Mammary epithelial cell (primary cell): ENCODE measurements around the gene CERS5.

Experiments used
- EZH2 ChIP-seq: IDR thresholded peaks from 2 replicates; pipeline ENCODE4 v1.6.1; 2012; ENCODE audit warnings: low read length, inconsistent platforms, borderline replicate concordance
- TF ChIP-seq, protein P1 (sequence below), 2 donors: IDR thresholded peaks in 1 of 2; conservative IDR thresholded peaks in 1 of 2; 2 replicates each; pipeline ENCODE4 v1.5.1; 2011 to 2012; ENCODE audit warnings: inconsistent platforms in 2 of 2, low read length in 2 of 2, mild to moderate bottlenecking in 2 of 2, control low read depth in 1 of 2, low read depth in 1 of 2; ENCODE audit not compliant: insufficient read depth in 1 of 2; ENCODE audit errors: extremely low read depth in 1 of 2

- TF ChIP-seq, protein P1, sequence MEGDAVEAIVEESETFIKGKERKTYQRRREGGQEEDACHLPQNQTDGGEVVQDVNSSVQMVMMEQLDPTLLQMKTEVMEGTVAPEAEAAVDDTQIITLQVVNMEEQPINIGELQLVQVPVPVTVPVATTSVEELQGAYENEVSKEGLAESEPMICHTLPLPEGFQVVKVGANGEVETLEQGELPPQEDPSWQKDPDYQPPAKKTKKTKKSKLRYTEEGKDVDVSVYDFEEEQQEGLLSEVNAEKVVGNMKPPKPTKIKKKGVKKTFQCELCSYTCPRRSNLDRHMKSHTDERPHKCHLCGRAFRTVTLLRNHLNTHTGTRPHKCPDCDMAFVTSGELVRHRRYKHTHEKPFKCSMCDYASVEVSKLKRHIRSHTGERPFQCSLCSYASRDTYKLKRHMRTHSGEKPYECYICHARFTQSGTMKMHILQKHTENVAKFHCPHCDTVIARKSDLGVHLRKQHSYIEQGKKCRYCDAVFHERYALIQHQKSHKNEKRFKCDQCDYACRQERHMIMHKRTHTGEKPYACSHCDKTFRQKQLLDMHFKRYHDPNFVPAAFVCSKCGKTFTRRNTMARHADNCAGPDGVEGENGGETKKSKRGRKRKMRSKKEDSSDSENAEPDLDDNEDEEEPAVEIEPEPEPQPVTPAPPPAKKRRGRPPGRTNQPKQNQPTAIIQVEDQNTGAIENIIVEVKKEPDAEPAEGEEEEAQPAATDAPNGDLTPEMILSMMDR (conservative IDR thresholded peaks at IDR 0.05 in 1 of 2, IDR thresholded peaks at IDR 0.05 in 1 of 2; ENCODE audit: extremely low read depth in 1 of 2, insufficient read depth in 1 of 2, low read depth in 1 of 2, low read length in 2 of 2) = no peak
- TF ChIP-seq EZH2 = no peak
Observed at GRCh38 chr12:50090391-50090790, 76.8 kb downstream of the CERS5 start.
